Neutrophil (primary cell): ENCODE data around the gene ARHGAP6.

Source experiments
- H3K27ac ChIP-seq: fragments of 200-600 bp; sonication (generic); 2 replicates; pipeline ENCODE4 v1.5.1; 2016; ENCODE audit warnings: mild to moderate bottlenecking, moderate library complexity
- H3K27me3 ChIP-seq: fragments of 200-600 bp; sonication (generic); 2 replicates; pipeline ENCODE4 v1.6.0; 2016; ENCODE audit warnings: mild to moderate bottlenecking
- H3K36me3 ChIP-seq: fragments of 200-600 bp; sonication (generic); 2 replicates; pipeline ENCODE4 v1.5.1; 2017
- H3K4me1 ChIP-seq, 2 experiments: fragments of 200-600 bp in 1 of 2; sonication (generic) in 1 of 2; 1 replicate in 1 of 2; 2 replicates in 1 of 2; pipeline versions ENCODE4 v1.5.1 to v1.6.1; 2013 to 2016; ENCODE audit warnings: low read depth in 1 of 2, low read length in 1 of 2, mild to moderate bottlenecking in 1 of 2, moderate library complexity in 1 of 2; ENCODE audit not compliant: control insufficient read depth in 1 of 2, insufficient read depth in 1 of 2
- H3K4me3 ChIP-seq, 2 experiments: fragments of 200-600 bp in 1 of 2; sonication (generic) in 1 of 2; 1 replicate in 1 of 2; 2 replicates in 1 of 2; pipeline ENCODE4 v1.5.1; 2013 to 2016; ENCODE audit warnings: low read depth in 1 of 2, low read length in 1 of 2, mild to moderate bottlenecking in 1 of 2, moderate library complexity in 1 of 2
- H3K9me3 ChIP-seq: fragments of 200-600 bp; sonication (generic); 2 replicates; pipeline ENCODE4 v1.5.1; 2016
- CTCF ChIP-seq: fragments of 200-600 bp; sonication (generic); IDR thresholded peaks from 2 replicates; pipeline ENCODE4 v1.5.1; 2016; ENCODE audit warnings: antibody characterized with exemption

Gene ARHGAP6

DNA sequence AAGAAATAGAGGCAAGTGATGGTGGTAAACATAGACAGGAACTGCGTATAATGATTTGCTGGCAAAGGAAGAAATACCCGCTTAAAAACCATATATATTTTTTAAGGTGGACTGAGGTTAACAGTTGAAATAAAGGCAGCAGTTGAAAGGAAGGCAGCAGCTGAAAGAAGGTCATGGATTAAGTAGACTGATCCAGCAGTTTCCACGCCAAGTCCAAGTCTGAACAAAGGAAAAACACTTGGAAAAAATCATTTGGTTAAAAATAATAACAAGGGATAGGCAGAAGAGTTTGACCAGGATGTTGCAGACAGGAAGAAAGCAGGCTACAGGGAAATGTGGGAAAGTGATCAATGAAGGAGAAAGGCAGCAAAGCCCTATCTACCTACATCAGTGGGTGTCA lies 278.9 kb downstream of the ARHGAP6 start:
- H3K9me3 ChIP-seq, result no peaks in the 10 kb centered on the region
- no peaks in the 10 kb centered on the region for H3K4me1 ChIP-seq
- H3K36me3 ChIP-seq, result no peaks in the 10 kb centered on the region
- TF ChIP-seq CTCF, result no peak
- no peak overlapping the region for H3K27ac ChIP-seq
- H3K27me3 ChIP-seq, result no peaks in the 10 kb centered on the region
- no peak overlapping the region for H3K4me3 ChIP-seq

DNA sequence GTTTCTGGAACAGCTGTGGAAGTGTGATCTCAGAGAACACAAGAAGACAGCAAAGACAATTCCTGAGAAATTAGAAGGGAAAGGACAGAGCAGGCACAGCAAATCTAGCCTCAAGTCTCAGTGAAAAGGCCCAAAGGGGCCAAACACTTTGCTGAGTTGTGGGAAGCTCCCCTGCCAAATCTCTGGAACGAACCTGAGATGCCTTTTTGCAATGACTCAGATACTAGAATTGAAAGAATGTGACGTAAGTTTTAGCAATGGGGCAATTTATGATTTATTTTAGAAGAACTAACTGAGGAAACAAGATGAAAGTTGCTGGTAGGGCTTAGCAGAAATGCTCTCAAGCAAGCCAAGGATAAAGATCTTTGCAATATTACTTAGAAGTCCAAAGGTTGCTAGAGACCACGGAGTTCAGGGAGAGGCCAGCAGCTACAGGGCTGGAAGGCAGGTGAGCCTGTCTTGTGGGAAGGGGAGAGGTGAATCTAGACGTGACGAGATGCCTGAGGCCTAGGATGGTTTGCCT lies 279.7 kb downstream of the ARHGAP6 start:
- H3K27ac ChIP-seq, result no peak overlapping the region
- H3K9me3 ChIP-seq, result no peaks in the 10 kb centered on the region
- TF ChIP-seq CTCF, result no peak
- H3K36me3 ChIP-seq, result no peaks in the 10 kb centered on the region
- H3K4me3 ChIP-seq, result no peak overlapping the region
- no peaks in the 10 kb centered on the region for H3K27me3 ChIP-seq
- H3K4me1 ChIP-seq, result no peaks in the 10 kb centered on the region

DNA sequence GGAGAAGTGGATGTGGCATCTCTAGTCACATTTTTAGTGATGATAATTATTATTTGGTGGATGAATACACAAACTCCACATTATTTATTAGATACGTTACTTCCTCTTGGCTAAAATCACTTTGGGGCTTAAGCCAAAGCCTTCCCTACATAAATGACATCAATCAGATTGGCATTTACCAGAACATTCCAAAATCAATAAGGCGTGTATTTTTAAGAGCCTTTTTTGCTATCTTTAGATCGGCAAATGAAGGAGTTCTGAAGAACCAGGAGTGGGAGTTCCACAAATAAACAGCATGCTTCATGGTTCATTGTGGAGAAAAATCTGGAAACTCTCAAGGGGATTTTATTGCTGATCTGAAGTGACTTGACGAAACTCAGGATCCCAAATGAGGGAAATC lies 282.8 kb downstream of the ARHGAP6 start:
- H3K4me1 ChIP-seq, result no peaks in the 10 kb centered on the region
- no peaks in the 10 kb centered on the region for H3K9me3 ChIP-seq
- H3K27me3 ChIP-seq, result no peaks in the 10 kb centered on the region
- no peaks in the 10 kb centered on the region for H3K36me3 ChIP-seq
- no peak overlapping the region for H3K4me3 ChIP-seq
- no peak overlapping the region for H3K27ac ChIP-seq
- no peak for TF ChIP-seq CTCF

- Histone ChIP-seq H3K9me3 (no peaks in the 10 kb centered on the region), H3K36me3 (no peaks in the 10 kb centered on the region), H3K4me1 (no peaks in the 10 kb centered on the region), H3K4me3 (no peak overlapping the region), H3K27me3 (no peaks in the 10 kb centered on the region), H3K27ac (no peak overlapping the region)
- no peak for TF ChIP-seq CTCF
Observed at GRCh38 chrX:11381464-11381863, 284.3 kb downstream of the ARHGAP6 start.

DNA sequence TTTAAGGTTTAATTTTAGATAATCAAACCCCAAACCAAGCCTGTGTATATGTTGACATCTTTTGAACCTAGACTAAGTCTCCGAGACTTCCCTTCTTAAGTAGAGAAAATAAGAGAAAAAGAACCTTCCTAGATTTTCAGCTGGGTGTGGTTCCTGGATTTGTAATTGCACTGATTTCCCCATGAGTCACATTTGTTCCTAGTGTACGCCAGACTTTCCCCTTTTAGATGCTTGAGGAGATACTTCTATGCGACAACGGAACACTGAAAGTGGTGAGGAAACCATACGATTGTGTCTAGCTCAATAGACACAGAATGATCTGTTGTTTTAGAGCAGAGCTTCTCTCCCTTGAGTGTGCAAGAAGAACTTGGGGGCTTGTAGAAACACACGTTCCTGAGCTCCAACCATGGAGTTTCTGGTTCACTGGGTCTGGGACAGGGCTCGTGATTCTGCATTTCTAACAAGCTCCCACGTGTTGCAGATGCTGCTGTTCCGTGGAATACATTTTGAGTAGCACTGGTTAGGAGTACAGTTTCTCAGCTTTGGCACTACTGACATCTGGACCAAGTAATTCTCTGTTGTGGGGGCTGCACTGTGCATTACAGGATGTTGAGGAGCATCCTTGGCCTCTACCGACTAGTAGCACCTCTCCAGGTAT lies 285.4 kb downstream of the ARHGAP6 start:
- Histone ChIP-seq H3K9me3 (no peaks in the 10 kb centered on the region), H3K36me3 (no peaks in the 10 kb centered on the region), H3K27ac (no peak overlapping the region), H3K4me1 (no peaks in the 10 kb centered on the region), H3K27me3 (no peaks in the 10 kb centered on the region), H3K4me3 (no peak overlapping the region)
- no peak for TF ChIP-seq CTCF
